ENCODE results near the gene NIM1K. TPM values are rescaled to one million over a fixed set of nuclear protein-coding genes. Genes with fewer than 3 reads are reported as not detected.
A peak's percentile ranks its signal among the peaks of the same experiment; 100 is the strongest.

Gene NIM1K
- polyA plus RNA-seq, 1 experiment, result 1.3 TPM

- no peak overlapping the region for H3K4me3 ChIP-seq (ENCODE audit: low read depth, low read length)
- no peaks in the 10 kb centered on the region for H3K27me3 ChIP-seq (ENCODE audit: control insufficient read depth, insufficient read depth, low read length)
- no peaks in the 10 kb centered on the region for H3K36me3 ChIP-seq (ENCODE audit: control insufficient read depth, insufficient read depth, low read length)
- TF ChIP-seq CTCF (IDR thresholded peaks at IDR 0.05; ENCODE audit: insufficient read depth, low read depth, low read length), result no peak
- POLR2A ChIA-PET, result no interaction called here
- CTCF ChIA-PET, result no interaction called here
- no peak for DNase-seq (ENCODE audit: low read depth)
These were observed 95.5 kb downstream of the NIM1K start for GRCh38 chr5:43287493-43287892.

GRCh38 chr5:43288269-43288831 is 96.3 kb downstream of the NIM1K start:
- POLR2A ChIA-PET, result no interaction called here
- CTCF ChIA-PET, result no interaction called here
- DNase-seq (ENCODE audit: low read depth), result no peak
- H3K36me3 ChIP-seq (ENCODE audit: control insufficient read depth, insufficient read depth, low read length), result no peaks in the 10 kb centered on the region
- no peak overlapping the region for H3K4me3 ChIP-seq (ENCODE audit: low read depth, low read length)
- TF ChIP-seq CTCF (IDR thresholded peaks at IDR 0.05; ENCODE audit: insufficient read depth, low read depth, low read length), result no peak
- no peaks in the 10 kb centered on the region for H3K27me3 ChIP-seq (ENCODE audit: control insufficient read depth, insufficient read depth, low read length)

GRCh38 chr5:43290726-43291125 is 98.7 kb downstream of the NIM1K start:
- ChIA-PET CTCF (interaction anchor here (1.3 kb wide), 1 partner anchor 10 kb away, joined by 4 read pairs; no protein-coding TSS in a partner anchor), POLR2A (no interaction called here)
- H3K27me3 ChIP-seq (ENCODE audit: control insufficient read depth, insufficient read depth, low read length), result no peaks in the 10 kb centered on the region
- TF ChIP-seq CTCF (IDR thresholded peaks at IDR 0.05; ENCODE audit: insufficient read depth, low read depth, low read length), result no peak
- no peak overlapping the region for H3K4me3 ChIP-seq (ENCODE audit: low read depth, low read length)
- DNase-seq (ENCODE audit: low read depth), result no peak
- H3K36me3 ChIP-seq (ENCODE audit: control insufficient read depth, insufficient read depth, low read length), result 0 out of 2 replicates have a peak, but pooled peaks cover 1% of the 10 kb centered on the region

GRCh38 chr5:43294226-43294625 is 102.2 kb downstream of the NIM1K start:
- H3K27me3 ChIP-seq (ENCODE audit: control insufficient read depth, insufficient read depth, low read length), result no peaks in the 10 kb centered on the region
- CTCF ChIA-PET, result interaction anchor here (1.3 kb wide), 1 partner anchor 11 kb away, joined by 4 read pairs; no protein-coding TSS in a partner anchor
- peaks cover 7% of the 10 kb centered on the region for H3K36me3 ChIP-seq (ENCODE audit: control insufficient read depth, insufficient read depth, low read length)
- no peak for TF ChIP-seq CTCF (IDR thresholded peaks at IDR 0.05; ENCODE audit: insufficient read depth, low read depth, low read length)
- DNase-seq (ENCODE audit: low read depth), result peak; percentile 28
- no peak overlapping the region for H3K4me3 ChIP-seq (ENCODE audit: low read depth, low read length)
- POLR2A ChIA-PET, result interaction anchor here (0.7 kb wide), 1 partner anchor 21 kb away, joined by 5 read pairs; no protein-coding TSS in a partner anchor

GRCh38 chr5:43295202-43295601 is 103.2 kb downstream of the NIM1K start:
- no peak for TF ChIP-seq CTCF (IDR thresholded peaks at IDR 0.05; ENCODE audit: insufficient read depth, low read depth, low read length)
- Histone ChIP-seq H3K27me3 (ENCODE audit: control insufficient read depth, insufficient read depth, low read length) (no peaks in the 10 kb centered on the region), H3K4me3 (ENCODE audit: low read depth, low read length) (no peak overlapping the region), H3K36me3 (ENCODE audit: control insufficient read depth, insufficient read depth, low read length) (peaks cover 7% of the 10 kb centered on the region)
- ChIA-PET CTCF (interaction anchor here (0.8 to 1.6 kb wide), 6 partner anchors 10 to 382 kb away, joined by 3 to 6 read pairs (median 4); no protein-coding TSS in a partner anchor), POLR2A (no interaction called here)
- no peak for DNase-seq (ENCODE audit: low read depth)
